Measurements from ENCODE around the gene ACTN2. TPM values are rescaled to one million over a fixed set of nuclear protein-coding genes. Genes with fewer than 3 reads are reported as not detected.
A peak's percentile ranks its signal among the peaks of the same experiment; 100 is the strongest.

ACTN2 gene
- total RNA-seq, 2 donors from 2014 or later = not detected

GRCh38 chr1:236802264-236802663 is 116.0 kb downstream of the ACTN2 start:
- ATAC-seq (no peak), DNase-seq (no peak)
- intact Hi-C loops (cut with DNase I, micrococcal nuclease) = loop anchor here in 1 of 2 donors (10.0 kb wide), 1 partner anchor 197 kb away; the partner anchor contains the start of gene HEATR1

GRCh38 chr1:236806634-236807033 is 120.3 kb downstream of the ACTN2 start:
- intact Hi-C loops (cut with DNase I, micrococcal nuclease) = loop anchor here in 1 of 2 donors (10.0 kb wide), 1 partner anchor 202 kb away; the partner anchor contains the start of gene HEATR1
- DNase-seq = no peak
- no peak for ATAC-seq

- ATAC-seq = peak; percentile 57
- intact Hi-C loops (cut with DNase I, micrococcal nuclease) = loop anchor here in 1 of 2 donors (10.0 kb wide), 1 partner anchor 203 kb away; the partner anchor contains the start of gene HEATR1
- DNase-seq = no peak
These were observed 121.7 kb downstream of the ACTN2 start for GRCh38 chr1:236808005-236808404.

GRCh38 chr1:236808564-236809130 is 122.3 kb downstream of the ACTN2 start:
- intact Hi-C loops (cut with DNase I, micrococcal nuclease) = loop anchor here in 1 of 2 donors (10.0 kb wide), 1 partner anchor 204 kb away; the partner anchor contains the start of gene HEATR1
- ATAC-seq = peak; percentile 97
- DNase-seq = peak in 1 of 2 donors; percentile 12

GRCh38 chr1:236809148-236809547 is 122.8 kb downstream of the ACTN2 start:
- DNase-seq (peak in 1 of 2 donors; percentile 7), ATAC-seq (no peak)
- intact Hi-C loops (cut with DNase I, micrococcal nuclease) = loop anchor here in 1 of 2 donors (10.0 kb wide), 1 partner anchor 204 kb away; the partner anchor contains the start of gene HEATR1

- no peak for ATAC-seq
- intact Hi-C loops (cut with DNase I, micrococcal nuclease) = no loop called here
These were observed 123.7 kb downstream of the ACTN2 start for GRCh38 chr1:236810018-236810417.

GRCh38 chr1:236812334-236813030 is 126.2 kb downstream of the ACTN2 start:
- ATAC-seq = no peak
- no peak for DNase-seq
- intact Hi-C loops (cut with DNase I, micrococcal nuclease) = no loop called here

More at GRCh38 chr1:236810018-236810417, 123.7 kb downstream of the ACTN2 start:
- DNase-seq = no peak

Other genes starting within 250 kb of the ACTN2 start
- gene LGALS8, start 162.5 kb upstream of the ACTN2 start, total RNA-seq = 10 to 100 TPM; 39.2 to 42.0 TPM
- gene HEATR1, start 82.0 kb upstream of the ACTN2 start, total RNA-seq = 10 to 100 TPM; 15.3 to 20.0 TPM
- 10 to 100 TPM; 17.2 to 23.8 TPM for gene MTR, start 108.8 kb downstream of the ACTN2 start, total RNA-seq

All from left colon (tissue), 2 donors.